HepG2 (cell line): ENCODE measurements around the gene CD7. TPM values are rescaled to one million over a fixed set of nuclear protein-coding genes. Genes with fewer than 3 reads are reported as not detected.

Source experiments
- ATF7 ChIP-seq, 2 experiments: fragments of 450-650 bp in 1 of 2; sonication (generic) in 1 of 2; formaldehyde crosslinking in 1 of 2; IDR thresholded peaks; 2 replicates each; pipeline versions ENCODE4 v1.4.0 to v1.6.1; 2016 to 2020; ENCODE audit warnings: antibody characterized with exemption in 1 of 2, mild to moderate bottlenecking in 1 of 2, missing genetic modification reagents in 1 of 2
- NFE2L1 ChIP-seq: sonication (generic); formaldehyde crosslinking; IDR thresholded peaks from 2 replicates; pipeline ENCODE4 v1.4.0; 2020; ENCODE audit warnings: missing genetic modification reagents, mild to moderate bottlenecking, borderline replicate concordance
- PRDM15 ChIP-seq: sonication (generic); formaldehyde crosslinking; IDR thresholded peaks from 2 replicates; pipeline ENCODE4 v1.4.0; 2020; ENCODE audit warnings: missing genetic modification reagents
- RARG ChIP-seq: sonication (generic); formaldehyde crosslinking; IDR thresholded peaks from 2 replicates; pipeline ENCODE4 v1.4.0; 2020; ENCODE audit warnings: low read depth, mild to moderate bottlenecking, missing genetic modification reagents
- ZBTB21 ChIP-seq: sonication (generic); formaldehyde crosslinking; IDR thresholded peaks from 2 replicates; pipeline ENCODE4 v1.4.0; 2020; ENCODE audit warnings: missing genetic modification reagents
- ZBTB7A ChIP-seq: sonication (generic); formaldehyde crosslinking; IDR thresholded peaks from 2 replicates; pipeline ENCODE4 v1.8.0; 2022; ENCODE audit warnings: mild to moderate bottlenecking, missing genetic modification reagents
- ZNF589 ChIP-seq: sonication (generic); formaldehyde crosslinking; conservative IDR thresholded peaks from 2 replicates; pipeline ENCODE4 v1.8.0; 2022; ENCODE audit warnings: mild to moderate bottlenecking, moderate library complexity, missing genetic modification reagents
- ZNF609 ChIP-seq: sonication (generic); formaldehyde crosslinking; IDR thresholded peaks from 2 replicates; pipeline ENCODE4 v1.4.0; 2020; ENCODE audit warnings: mild to moderate bottlenecking, missing genetic modification reagents, borderline replicate concordance
- ZNF782 ChIP-seq: sonication (generic); formaldehyde crosslinking; IDR thresholded peaks from 2 replicates; pipeline ENCODE4 v1.4.0; 2020; ENCODE audit warnings: missing genetic modification reagents, mild to moderate bottlenecking, borderline replicate concordance
- polyA plus RNA-seq, 8 experiments: library from polyadenylated mRNA; depleted of rRNA in 3 of 8; stranded (reverse) in 7 of 8; unstranded in 1 of 8; fragments of >200 nt; fragmentation: Illumina TruSeq in 4 of 8; extraction: Trizol in 4 of 8; gene quantifications; 2 replicates each; pipeline versions ENCODE4 v1.2.1 to v1.2.3, GENCODE V29; 2011 to 2016; ENCODE audit warnings: low read depth in 4 of 8, missing spikeins in 1 of 8, mixed read lengths in 1 of 8; ENCODE audit not compliant: insufficient read depth in 1 of 8
- total RNA-seq, 5 experiments: library from RNA; depleted of rRNA; stranded (reverse); fragments of >200 nt; fragmentation: Illumina TruSeq; extraction: Trizol; gene quantifications; 2 replicates each; pipeline ENCODE4 v1.2.3, GENCODE V29; 2016; ENCODE audit warnings: low read depth in 1 of 5
- TF ChIP-seq, protein P1 (sequence below): sonication (generic); formaldehyde crosslinking; IDR thresholded peaks from 2 replicates; pipeline ENCODE4 v1.9.0; 2021; ENCODE audit warnings: missing genetic modification reagents, mild to moderate bottlenecking, borderline replicate concordance
- TF ChIP-seq, protein P2 (sequence below): sonication (generic); formaldehyde crosslinking; IDR thresholded peaks from 2 replicates; pipeline ENCODE4 v1.4.0; 2020; ENCODE audit warnings: low read depth, mild to moderate bottlenecking, missing genetic modification reagents
- TF ChIP-seq, protein P3 (sequence below): conservative IDR thresholded peaks from 2 replicates; pipeline ENCODE4 v1.6.1; 2018; ENCODE audit warnings: missing genetic modification reagents

CD7 gene
- total and polyA plus RNA-seq, 2 of the 13 experiments (the other 11 are each of a cell fraction or from before 2014, with no cell fraction given): 67.6 to 76.4 TPM

- TF ChIP-seq, protein P1, sequence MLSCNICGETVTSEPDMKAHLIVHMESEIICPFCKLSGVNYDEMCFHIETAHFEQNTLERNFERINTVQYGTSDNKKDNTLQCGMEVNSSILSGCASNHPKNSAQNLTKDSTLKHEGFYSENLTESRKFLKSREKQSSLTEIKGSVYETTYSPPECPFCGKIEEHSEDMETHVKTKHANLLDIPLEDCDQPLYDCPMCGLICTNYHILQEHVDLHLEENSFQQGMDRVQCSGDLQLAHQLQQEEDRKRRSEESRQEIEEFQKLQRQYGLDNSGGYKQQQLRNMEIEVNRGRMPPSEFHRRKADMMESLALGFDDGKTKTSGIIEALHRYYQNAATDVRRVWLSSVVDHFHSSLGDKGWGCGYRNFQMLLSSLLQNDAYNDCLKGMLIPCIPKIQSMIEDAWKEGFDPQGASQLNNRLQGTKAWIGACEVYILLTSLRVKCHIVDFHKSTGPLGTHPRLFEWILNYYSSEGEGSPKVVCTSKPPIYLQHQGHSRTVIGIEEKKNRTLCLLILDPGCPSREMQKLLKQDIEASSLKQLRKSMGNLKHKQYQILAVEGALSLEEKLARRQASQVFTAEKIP (CRISPR knock-in tag): no peak
- TF ChIP-seq ZNF589 (CRISPR knock-in tag) (0 out of 2 replicates have a peak, but pooled peaks have one; percentile 81), ZNF609 (peak; percentile 97), RARG (CRISPR knock-in tag) (no peak), ZBTB21 (peak; percentile 77; the same call in 1 of the 2 replicates), ZNF782 (CRISPR knock-in tag) (0 out of 2 replicates have a peak, but pooled peaks have one; percentile 30), ATF7 (IDR thresholded peaks at IDR 0.05) (peak; percentile 79), ATF7 (CRISPR knock-in tag; IDR thresholded peaks at IDR 0.05) (peak; percentile 87), PRDM15 (CRISPR knock-in tag) (no peak; the same call in 1 of the 2 replicates), ZBTB7A (CRISPR knock-in tag) (peak; percentile 98), NFE2L1 (CRISPR knock-in tag) (no peak)
- TF ChIP-seq, protein P2, sequence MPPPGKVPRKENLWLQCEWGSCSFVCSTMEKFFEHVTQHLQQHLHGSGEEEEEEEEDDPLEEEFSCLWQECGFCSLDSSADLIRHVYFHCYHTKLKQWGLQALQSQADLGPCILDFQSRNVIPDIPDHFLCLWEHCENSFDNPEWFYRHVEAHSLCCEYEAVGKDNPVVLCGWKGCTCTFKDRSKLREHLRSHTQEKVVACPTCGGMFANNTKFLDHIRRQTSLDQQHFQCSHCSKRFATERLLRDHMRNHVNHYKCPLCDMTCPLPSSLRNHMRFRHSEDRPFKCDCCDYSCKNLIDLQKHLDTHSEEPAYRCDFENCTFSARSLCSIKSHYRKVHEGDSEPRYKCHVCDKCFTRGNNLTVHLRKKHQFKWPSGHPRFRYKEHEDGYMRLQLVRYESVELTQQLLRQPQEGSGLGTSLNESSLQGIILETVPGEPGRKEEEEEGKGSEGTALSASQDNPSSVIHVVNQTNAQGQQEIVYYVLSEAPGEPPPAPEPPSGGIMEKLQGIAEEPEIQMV (CRISPR knock-in tag): peak; percentile 41; the same call in 1 of the 2 replicates
- TF ChIP-seq, protein P3, sequence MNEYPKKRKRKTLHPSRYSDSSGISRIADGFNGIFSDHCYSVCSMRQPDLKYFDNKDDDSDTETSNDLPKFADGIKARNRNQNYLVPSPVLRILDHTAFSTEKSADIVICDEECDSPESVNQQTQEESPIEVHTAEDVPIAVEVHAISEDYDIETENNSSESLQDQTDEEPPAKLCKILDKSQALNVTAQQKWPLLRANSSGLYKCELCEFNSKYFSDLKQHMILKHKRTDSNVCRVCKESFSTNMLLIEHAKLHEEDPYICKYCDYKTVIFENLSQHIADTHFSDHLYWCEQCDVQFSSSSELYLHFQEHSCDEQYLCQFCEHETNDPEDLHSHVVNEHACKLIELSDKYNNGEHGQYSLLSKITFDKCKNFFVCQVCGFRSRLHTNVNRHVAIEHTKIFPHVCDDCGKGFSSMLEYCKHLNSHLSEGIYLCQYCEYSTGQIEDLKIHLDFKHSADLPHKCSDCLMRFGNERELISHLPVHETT: peak; percentile 86; the same call in 1 of the 2 replicates
These were observed 29.2 kb upstream of the CD7 start (continued) for GRCh38 chr17:82346342-82347300.
